ENCODE measurements around the gene LRRC15.

The LRRC15 gene

DNA sequence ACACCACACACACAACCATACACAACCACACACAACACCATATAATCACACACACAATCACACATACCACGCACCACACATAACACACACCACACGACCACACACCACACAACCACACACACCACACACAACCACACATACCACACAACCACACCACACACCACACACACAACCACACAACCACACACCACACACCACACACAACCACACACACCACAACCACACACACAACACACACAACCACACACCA is 42.6 kb downstream of the LRRC15 start:
- Histone ChIP-seq H3K4me3 (ENCODE audit: low read depth, low read length) (no peak overlapping the region), H3K27ac (ENCODE audit: low read depth, low read length) (no peak overlapping the region), H3K79me2 (ENCODE audit: control insufficient read depth, insufficient read depth, low read length, unreplicated experiment) (no peaks in the 10 kb centered on the region), H2AFZ (ENCODE audit: low read length, unreplicated experiment) (no peak overlapping the region), H3K36me3 (ENCODE audit: insufficient read depth, low read length) (no peaks in the 10 kb centered on the region), H3K27me3 (ENCODE audit: insufficient read depth, low read length) (no peaks in the 10 kb centered on the region), H3K4me1 (ENCODE audit: control insufficient read depth, insufficient read depth, low read length, unreplicated experiment) (peaks cover 25% of the 10 kb centered on the region)

GRCh38 chr3:194326192-194326967 is 43.2 kb downstream of the LRRC15 start:
- Histone ChIP-seq H3K79me2 (ENCODE audit: control insufficient read depth, insufficient read depth, low read length, unreplicated experiment) (no peaks in the 10 kb centered on the region), H3K27ac (ENCODE audit: low read depth, low read length) (no peak overlapping the region), H3K4me1 (ENCODE audit: control insufficient read depth, insufficient read depth, low read length, unreplicated experiment) (peaks cover 29% of the 10 kb centered on the region), H3K36me3 (ENCODE audit: insufficient read depth, low read length) (no peaks in the 10 kb centered on the region), H3K4me3 (ENCODE audit: low read depth, low read length) (no peak overlapping the region), H3K27me3 (ENCODE audit: insufficient read depth, low read length) (no peaks in the 10 kb centered on the region), H2AFZ (ENCODE audit: low read length, unreplicated experiment) (no peak overlapping the region)

DNA sequence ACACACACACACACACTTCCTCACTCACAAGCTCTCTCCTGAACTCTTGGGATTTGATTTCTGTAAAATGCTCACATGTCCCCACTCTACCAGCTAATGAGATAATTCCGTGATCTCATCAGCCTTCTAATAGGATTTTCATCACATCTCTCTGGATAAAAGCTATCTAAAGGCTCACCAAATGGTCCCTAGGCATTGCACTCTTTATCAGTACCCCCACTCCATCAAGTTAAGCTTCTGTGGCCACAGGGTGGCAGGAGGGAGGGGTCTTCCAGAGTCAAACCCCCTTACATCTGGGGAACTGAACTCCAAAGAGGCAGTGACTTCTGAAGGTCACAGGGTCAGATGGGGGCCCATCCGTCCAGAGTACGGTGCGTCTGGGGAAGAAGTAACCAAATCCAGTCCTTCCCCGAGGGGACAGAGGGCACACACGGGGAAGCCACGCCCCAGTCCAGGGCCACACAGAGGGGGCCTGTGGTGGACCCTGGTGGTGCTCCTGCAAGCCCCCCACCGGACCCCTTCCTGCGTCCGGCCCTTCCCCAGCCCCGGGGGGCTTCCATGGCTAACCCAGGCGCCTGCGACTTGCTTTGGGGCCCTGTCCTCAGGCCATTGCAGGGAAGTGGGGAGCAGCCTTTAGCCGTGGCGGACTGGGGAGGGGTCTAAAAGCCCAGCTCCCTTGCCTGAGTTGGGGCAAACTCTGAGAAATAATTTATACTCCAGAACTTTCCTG is 44.0 kb downstream of the LRRC15 start:
- Histone ChIP-seq H2AFZ (ENCODE audit: low read length, unreplicated experiment) (no peak overlapping the region), H3K4me3 (ENCODE audit: low read depth, low read length) (no peak overlapping the region), H3K4me1 (ENCODE audit: control insufficient read depth, insufficient read depth, low read length, unreplicated experiment) (peaks cover 21% of the 10 kb centered on the region), H3K27ac (ENCODE audit: low read depth, low read length) (no peak overlapping the region), H3K79me2 (ENCODE audit: control insufficient read depth, insufficient read depth, low read length, unreplicated experiment) (no peaks in the 10 kb centered on the region), H3K36me3 (ENCODE audit: insufficient read depth, low read length) (no peaks in the 10 kb centered on the region), H3K27me3 (ENCODE audit: insufficient read depth, low read length) (no peaks in the 10 kb centered on the region)

- no peaks in the 10 kb centered on the region for H3K36me3 ChIP-seq (ENCODE audit: insufficient read depth, low read length)
- H3K27ac ChIP-seq (ENCODE audit: low read depth, low read length), result no peak overlapping the region
- H3K79me2 ChIP-seq (ENCODE audit: control insufficient read depth, insufficient read depth, low read length, unreplicated experiment), result no peaks in the 10 kb centered on the region
- H3K27me3 ChIP-seq (ENCODE audit: insufficient read depth, low read length), result 0 out of 2 replicates have a peak, but pooled peaks cover under 1% of the 10 kb centered on the region
- H3K4me3 ChIP-seq (ENCODE audit: low read depth, low read length), result no peak overlapping the region
- no peak overlapping the region for H2AFZ ChIP-seq (ENCODE audit: low read length, unreplicated experiment)
- H3K4me1 ChIP-seq (ENCODE audit: control insufficient read depth, insufficient read depth, low read length, unreplicated experiment), result peaks cover 16% of the 10 kb centered on the region
These were observed 44.7 kb downstream of the LRRC15 start for GRCh38 chr3:194324823-194325327.

DNA sequence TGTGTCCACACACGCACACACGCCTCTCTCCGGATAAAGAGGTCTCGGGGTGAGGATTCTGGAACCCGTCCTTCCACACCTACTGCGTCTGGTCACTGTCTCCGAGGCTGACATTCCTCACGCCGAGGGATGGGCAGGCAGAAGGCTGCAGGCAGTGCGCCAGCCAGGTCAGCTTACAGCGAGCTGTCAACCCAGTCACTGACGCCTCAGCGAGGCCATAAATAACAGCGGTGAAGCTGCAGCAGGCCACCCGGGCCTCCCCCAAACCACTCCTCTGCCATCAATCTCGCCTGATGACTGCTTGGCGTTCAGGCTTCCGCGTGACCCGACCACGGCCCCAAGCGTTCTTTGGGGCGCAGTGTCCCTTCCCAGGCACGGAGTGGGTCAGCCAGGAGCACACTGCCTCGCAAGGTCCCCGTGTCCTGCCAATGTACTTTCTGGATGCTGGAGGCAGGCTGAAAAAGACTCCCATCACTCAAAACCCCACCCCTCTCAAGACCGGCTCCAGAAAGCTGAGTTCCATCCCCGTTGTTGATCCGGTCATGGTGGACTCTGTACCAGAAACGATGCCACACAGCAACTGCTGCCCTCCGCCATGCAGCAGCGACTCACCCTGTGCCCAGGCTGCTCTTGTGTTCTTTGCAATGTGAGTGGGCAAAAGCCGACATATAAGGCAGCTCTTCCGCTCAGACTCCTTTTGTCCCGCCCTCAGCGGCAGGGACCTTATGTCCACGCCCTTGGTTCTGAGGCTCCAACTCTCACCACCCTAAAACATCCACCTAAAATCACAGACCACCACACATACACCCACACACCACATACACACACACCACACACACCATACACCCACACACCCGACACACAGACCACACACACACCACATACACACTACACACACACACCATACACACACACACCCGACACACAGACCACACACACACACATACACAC is 45.5 kb downstream of the LRRC15 start:
- Histone ChIP-seq H3K4me3 (ENCODE audit: low read depth, low read length) (no peak overlapping the region), H3K27me3 (ENCODE audit: insufficient read depth, low read length) (peaks cover 8% of the 10 kb centered on the region; the same call in 1 of the 2 replicates), H3K4me1 (ENCODE audit: control insufficient read depth, insufficient read depth, low read length, unreplicated experiment) (peaks cover 16% of the 10 kb centered on the region), H3K36me3 (ENCODE audit: insufficient read depth, low read length) (no peaks in the 10 kb centered on the region), H3K27ac (ENCODE audit: low read depth, low read length) (peak overlapping the region; percentile 20; the same call in 1 of the 2 replicates), H2AFZ (ENCODE audit: low read length, unreplicated experiment) (no peak overlapping the region), H3K79me2 (ENCODE audit: control insufficient read depth, insufficient read depth, low read length, unreplicated experiment) (no peaks in the 10 kb centered on the region)

DNA sequence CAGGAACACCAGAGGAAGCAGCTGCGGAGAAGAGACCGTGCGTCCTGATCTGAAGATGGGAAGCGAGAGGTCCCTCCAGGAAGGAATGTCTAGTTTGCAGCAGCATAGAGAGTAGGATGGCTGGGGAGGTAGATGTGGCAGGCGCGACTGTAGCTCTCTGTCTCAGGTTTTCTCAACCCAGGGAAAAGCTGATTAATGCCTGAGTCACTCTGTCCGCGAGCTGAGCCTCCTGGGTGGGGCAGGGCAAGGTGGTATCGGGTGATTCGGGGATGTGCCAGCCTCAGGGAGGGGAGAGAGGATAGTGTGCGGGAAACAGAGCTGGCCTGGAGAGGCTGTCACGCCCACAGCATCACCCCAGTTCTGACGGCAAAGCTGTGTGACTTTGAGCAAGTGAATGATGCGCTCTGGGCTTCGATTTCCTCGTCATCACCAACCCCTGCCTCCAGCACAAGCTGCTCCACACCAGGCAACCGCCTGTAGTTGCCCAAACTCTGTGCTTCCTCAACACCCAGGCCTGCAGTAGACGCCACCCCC is 46.8 kb downstream of the LRRC15 start:
- Histone ChIP-seq H3K4me1 (ENCODE audit: control insufficient read depth, insufficient read depth, low read length, unreplicated experiment) (peaks cover 16% of the 10 kb centered on the region), H3K4me3 (ENCODE audit: low read depth, low read length) (no peak overlapping the region), H3K27me3 (ENCODE audit: insufficient read depth, low read length) (peaks cover 19% of the 10 kb centered on the region), H3K79me2 (ENCODE audit: control insufficient read depth, insufficient read depth, low read length, unreplicated experiment) (no peaks in the 10 kb centered on the region), H3K36me3 (ENCODE audit: insufficient read depth, low read length) (no peaks in the 10 kb centered on the region), H2AFZ (ENCODE audit: low read length, unreplicated experiment) (no peak overlapping the region), H3K27ac (ENCODE audit: low read depth, low read length) (peak overlapping the region; percentile 61; the same call in 1 of the 2 replicates)

DNA sequence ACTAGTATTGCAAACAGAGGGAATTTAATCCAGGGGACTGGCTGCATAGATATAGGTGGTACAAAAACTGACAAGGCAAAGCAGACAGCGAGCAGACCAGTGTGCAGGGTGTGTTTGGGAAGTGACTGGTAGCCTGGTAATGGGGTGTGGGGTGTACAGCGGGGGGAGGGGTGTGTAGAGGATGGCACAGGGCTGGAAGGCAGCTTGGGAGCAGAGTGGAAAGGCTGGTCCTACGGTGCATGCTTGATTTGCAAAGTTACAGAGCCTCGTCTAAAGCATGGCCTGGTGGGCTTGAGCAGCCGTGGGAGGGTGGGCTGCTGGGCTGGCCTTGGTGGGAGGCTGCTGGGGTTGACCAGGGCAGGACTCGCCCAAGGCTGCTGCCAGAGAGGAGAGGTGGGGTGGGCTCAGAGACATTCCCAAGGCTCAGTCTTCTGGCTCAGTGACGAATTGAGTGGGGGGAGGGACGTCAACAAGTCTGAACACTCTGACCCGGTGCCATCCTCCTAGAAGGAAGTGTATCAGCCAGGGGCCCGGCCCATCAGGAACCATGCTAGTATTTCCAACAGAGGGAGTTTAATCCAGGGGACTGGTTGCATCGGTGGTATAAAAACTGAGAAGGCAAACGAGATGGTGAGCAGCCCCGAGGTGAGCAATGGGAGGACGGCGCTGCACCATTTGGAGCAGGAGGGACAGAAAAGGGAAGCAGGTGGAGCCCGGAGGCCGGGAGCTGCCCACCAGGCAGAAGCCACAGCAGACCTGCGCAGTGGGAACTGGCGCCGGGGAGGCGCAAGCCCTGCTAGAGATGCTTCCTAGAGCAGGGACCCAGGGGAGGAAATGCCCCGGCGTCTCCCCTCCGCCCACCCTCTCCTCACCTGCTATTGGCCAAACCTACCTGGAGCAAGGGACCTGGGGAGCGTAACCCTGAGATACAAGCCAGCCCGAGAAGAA is 47.6 kb downstream of the LRRC15 start:
- Histone ChIP-seq H3K27me3 (ENCODE audit: insufficient read depth, low read length) (peaks cover 26% of the 10 kb centered on the region), H3K4me3 (ENCODE audit: low read depth, low read length) (no peak overlapping the region), H3K79me2 (ENCODE audit: control insufficient read depth, insufficient read depth, low read length, unreplicated experiment) (no peaks in the 10 kb centered on the region), H3K27ac (ENCODE audit: low read depth, low read length) (peak overlapping the region; percentile 31; the same call in 1 of the 2 replicates), H3K4me1 (ENCODE audit: control insufficient read depth, insufficient read depth, low read length, unreplicated experiment) (peaks cover 16% of the 10 kb centered on the region), H2AFZ (ENCODE audit: low read length, unreplicated experiment) (no peak overlapping the region), H3K36me3 (ENCODE audit: insufficient read depth, low read length) (no peaks in the 10 kb centered on the region)

DNA sequence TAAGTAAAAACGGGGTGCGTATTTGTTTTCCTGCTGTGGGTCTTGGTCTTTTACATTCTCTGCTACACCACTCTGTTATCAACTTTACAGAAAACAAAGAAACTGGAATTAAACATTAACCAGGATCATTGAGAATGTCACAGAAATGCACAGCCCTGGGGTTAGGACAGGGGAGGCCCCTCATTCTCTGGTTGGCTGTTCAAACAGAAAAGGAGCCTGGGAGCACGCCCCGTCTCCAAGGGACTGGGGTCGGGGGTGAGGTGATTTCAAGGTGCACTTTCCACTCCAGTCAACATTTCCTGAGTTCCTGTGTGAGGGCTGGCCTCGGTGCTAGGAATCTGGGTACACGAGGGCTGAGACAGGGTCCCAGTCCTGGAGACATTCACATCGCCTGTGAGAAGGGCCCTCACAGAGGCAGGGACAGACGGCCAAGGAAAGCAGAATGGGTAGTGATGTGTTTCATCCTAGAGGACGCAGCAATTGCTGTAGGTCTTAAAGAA is 48.7 kb downstream of the LRRC15 start:
- Histone ChIP-seq H3K79me2 (ENCODE audit: control insufficient read depth, insufficient read depth, low read length, unreplicated experiment) (no peaks in the 10 kb centered on the region), H3K27me3 (ENCODE audit: insufficient read depth, low read length) (peaks cover 31% of the 10 kb centered on the region), H2AFZ (ENCODE audit: low read length, unreplicated experiment) (no peak overlapping the region), H3K27ac (ENCODE audit: low read depth, low read length) (no peak overlapping the region), H3K4me1 (ENCODE audit: control insufficient read depth, insufficient read depth, low read length, unreplicated experiment) (peaks cover 16% of the 10 kb centered on the region), H3K4me3 (ENCODE audit: low read depth, low read length) (no peak overlapping the region), H3K36me3 (ENCODE audit: insufficient read depth, low read length) (no peaks in the 10 kb centered on the region)

DNA sequence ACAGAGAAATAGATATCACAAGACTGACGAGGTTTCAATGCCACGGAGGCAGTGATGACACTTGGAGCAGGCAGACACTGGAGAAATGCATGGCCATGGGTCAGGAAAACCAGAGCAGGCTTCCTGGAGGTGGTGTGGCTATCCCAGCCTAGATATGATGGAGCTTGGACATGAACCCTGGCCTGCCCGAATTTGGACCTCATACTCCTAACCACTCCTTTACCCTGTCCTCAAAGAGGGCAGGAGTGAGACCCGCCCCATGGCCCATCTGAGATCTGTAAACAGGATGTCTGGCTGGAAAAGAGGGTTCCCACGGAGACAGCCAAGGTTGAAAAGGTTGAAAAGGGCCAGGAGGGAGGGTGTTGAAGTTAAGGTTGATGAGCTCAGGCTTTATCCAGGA is 49.4 kb downstream of the LRRC15 start:
- Histone ChIP-seq H3K4me1 (ENCODE audit: control insufficient read depth, insufficient read depth, low read length, unreplicated experiment) (peaks cover 16% of the 10 kb centered on the region), H3K4me3 (ENCODE audit: low read depth, low read length) (no peak overlapping the region), H3K27me3 (ENCODE audit: insufficient read depth, low read length) (peaks cover 31% of the 10 kb centered on the region), H3K36me3 (ENCODE audit: insufficient read depth, low read length) (no peaks in the 10 kb centered on the region), H3K27ac (ENCODE audit: low read depth, low read length) (no peak overlapping the region), H2AFZ (ENCODE audit: low read length, unreplicated experiment) (no peak overlapping the region), H3K79me2 (ENCODE audit: control insufficient read depth, insufficient read depth, low read length, unreplicated experiment) (no peaks in the 10 kb centered on the region)
